C4-2B (cell line): ENCODE measurements around the gene ATXN7L2.

Experiments used
- CTCF ChIP-seq: fragments of 450-650 bp; conservative IDR thresholded peaks from 2 replicates; pipeline ENCODE4 v1.5.1; 2017; ENCODE audit warnings: mild to moderate bottlenecking
- ZFX ChIP-seq: fragments of 450-650 bp; IDR thresholded peaks from 2 replicates; pipeline ENCODE4 v1.6.1; 2017

GRCh38 chr1:109476825-109477224, 6.9 kb upstream of the ATXN7L2 start:
- no peak for TF ChIP-seq ZFX
- TF ChIP-seq CTCF: no peak
